C4-2B (cell line): ENCODE results near the gene LOXL3.

Experiments used
- ZFX ChIP-seq: fragments of 450-650 bp; IDR thresholded peaks from 2 replicates; pipeline ENCODE4 v1.6.1; 2017
- TF ChIP-seq, protein P1 (sequence below): fragments of 450-650 bp; conservative IDR thresholded peaks from 2 replicates; pipeline ENCODE4 v1.5.1; 2017; ENCODE audit warnings: mild to moderate bottlenecking

DNA sequence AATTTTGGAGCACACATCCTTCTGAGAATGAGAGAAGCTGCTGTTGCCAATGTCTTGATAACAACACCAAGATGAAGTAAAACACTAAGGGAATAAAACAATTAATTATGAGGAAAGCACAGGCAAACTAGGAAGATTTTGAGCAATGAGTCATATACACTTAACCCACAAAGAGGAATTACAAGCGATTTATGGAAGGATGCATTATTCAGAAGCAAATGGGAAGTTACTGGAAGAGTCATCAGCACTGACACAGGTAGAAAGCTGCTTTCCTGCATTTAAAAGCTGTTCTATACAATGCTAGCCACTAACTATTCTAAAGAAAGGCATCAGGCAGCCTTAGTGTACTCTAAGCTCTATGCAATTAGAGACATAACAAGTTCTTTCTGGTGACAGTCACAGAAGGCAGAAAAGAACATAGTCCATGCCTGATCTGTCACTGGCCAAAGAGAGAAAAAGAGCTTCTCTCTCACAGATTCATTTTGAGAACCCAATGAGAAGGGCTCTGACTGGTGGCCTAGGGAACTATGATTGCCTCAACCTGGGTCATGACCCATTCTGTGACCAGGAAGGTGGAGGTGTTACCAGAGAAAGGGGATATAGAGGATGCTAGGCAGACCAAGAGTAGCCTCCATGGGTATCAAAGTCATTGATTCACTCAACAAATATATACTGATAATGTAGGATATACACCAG lies 49.0 kb upstream of the LOXL3 start:
- TF ChIP-seq, protein P1, sequence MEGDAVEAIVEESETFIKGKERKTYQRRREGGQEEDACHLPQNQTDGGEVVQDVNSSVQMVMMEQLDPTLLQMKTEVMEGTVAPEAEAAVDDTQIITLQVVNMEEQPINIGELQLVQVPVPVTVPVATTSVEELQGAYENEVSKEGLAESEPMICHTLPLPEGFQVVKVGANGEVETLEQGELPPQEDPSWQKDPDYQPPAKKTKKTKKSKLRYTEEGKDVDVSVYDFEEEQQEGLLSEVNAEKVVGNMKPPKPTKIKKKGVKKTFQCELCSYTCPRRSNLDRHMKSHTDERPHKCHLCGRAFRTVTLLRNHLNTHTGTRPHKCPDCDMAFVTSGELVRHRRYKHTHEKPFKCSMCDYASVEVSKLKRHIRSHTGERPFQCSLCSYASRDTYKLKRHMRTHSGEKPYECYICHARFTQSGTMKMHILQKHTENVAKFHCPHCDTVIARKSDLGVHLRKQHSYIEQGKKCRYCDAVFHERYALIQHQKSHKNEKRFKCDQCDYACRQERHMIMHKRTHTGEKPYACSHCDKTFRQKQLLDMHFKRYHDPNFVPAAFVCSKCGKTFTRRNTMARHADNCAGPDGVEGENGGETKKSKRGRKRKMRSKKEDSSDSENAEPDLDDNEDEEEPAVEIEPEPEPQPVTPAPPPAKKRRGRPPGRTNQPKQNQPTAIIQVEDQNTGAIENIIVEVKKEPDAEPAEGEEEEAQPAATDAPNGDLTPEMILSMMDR, result no peak
- TF ChIP-seq ZFX, result no peak
